H1 (cell line): Measurements from ENCODE around the gene NCAM1. TPM values are rescaled to one million over a fixed set of nuclear protein-coding genes. Genes with fewer than 3 reads are reported as not detected.

Experiments
- CTCF ChIA-PET: fragments of 300-600 bp; sonication (Branson Sonifier 250); formaldehyde crosslinking; loops from one replicate; lab custom pipeline; 2021; ENCODE audit not compliant: partially characterized antibody; lab: Charles Lee
- POLR2A ChIA-PET: fragments of 300-600 bp; sonication (Branson Sonifier 250); formaldehyde crosslinking; loops from one replicate; lab custom pipeline; 2021; ENCODE audit warnings: inconsistent platforms; ENCODE audit not compliant: partially characterized antibody; lab: Charles Lee
- DNase-seq, 2 experiments: peaks; one replicate each; pipeline versions ENCODE4 v3.0.0 to v3.0.0-alpha.2; 2010 to 2022; ENCODE audit warnings: low spot score in 2 of 2, low read depth in 1 of 2, mixed read lengths in 1 of 2
- FAIRE-seq: peaks from 2 replicates; lab custom pipeline; 2011; peaks lifted over from hg19 to GRCh38; lab: Jason Lieb, UNC
- H2AFZ ChIP-seq: 2 replicates; pipeline ENCODE4 v1.8.1; 2012; ENCODE audit warnings: low read length, inconsistent platforms
- H2AK5ac ChIP-seq: 2 replicates; pipeline ENCODE4 v1.6.1; 2013; ENCODE audit warnings: low read depth, low read length
- H2BK120ac ChIP-seq: replicated peaks from 2 replicates; pipeline ENCODE3; 2013; ENCODE audit warnings: low read depth, low read length, inconsistent platforms
- H2BK12ac ChIP-seq: 2 replicates; pipeline ENCODE4 v1.6.1; 2013; ENCODE audit warnings: low read depth, low read length
- H2BK15ac ChIP-seq: 2 replicates; pipeline ENCODE4 v1.6.1; 2013; ENCODE audit warnings: low read length
- H2BK20ac ChIP-seq: 2 replicates; pipeline ENCODE4 v1.6.1; 2013; ENCODE audit warnings: low read length
- H2BK5ac ChIP-seq: 2 replicates; pipeline ENCODE4 v1.6.1; 2013; ENCODE audit warnings: low read depth, low read length
- H3K14ac ChIP-seq: 2 replicates; pipeline ENCODE4 v1.6.1; 2013; ENCODE audit warnings: inconsistent platforms; ENCODE audit not compliant: insufficient read length
- H3K18ac ChIP-seq: 2 replicates; pipeline ENCODE4 v1.6.1; 2013; ENCODE audit warnings: low read length; ENCODE audit errors: extremely low read depth
- H3K23ac ChIP-seq: 2 replicates; pipeline ENCODE4 v1.6.1; 2013; ENCODE audit warnings: inconsistent platforms; ENCODE audit not compliant: insufficient read length
- H3K23me2 ChIP-seq: 2 replicates; pipeline ENCODE4 v1.6.1; 2013; ENCODE audit warnings: low read depth, low read length
- H3K27ac ChIP-seq: 2 replicates; pipeline ENCODE4 v1.6.1; 2011; ENCODE audit warnings: low read depth, low read length, inconsistent platforms
- H3K27me3 ChIP-seq, 4 experiments: replicated peaks in 1 of 4; 1 replicate in 1 of 4; 2 replicates in 3 of 4; pipeline versions ENCODE4 v1.6.1 to v1.8.1; 2011 to 2013; ENCODE audit warnings: low read length in 3 of 4, mild to moderate bottlenecking in 3 of 4, inconsistent platforms in 2 of 4, mixed read lengths in 2 of 4, moderate library complexity in 1 of 4; ENCODE audit not compliant: control insufficient read depth in 3 of 4, insufficient read depth in 3 of 4; ENCODE audit errors: extremely low read depth in 1 of 4
- H3K36me3 ChIP-seq, 4 experiments: 2 replicates each; pipeline versions ENCODE4 v1.6.1 to v1.8.1; 2011 to 2013; ENCODE audit warnings: mild to moderate bottlenecking in 4 of 4, low read length in 3 of 4, moderate library complexity in 2 of 4, control low read depth in 1 of 4, inconsistent platforms in 1 of 4; ENCODE audit not compliant: insufficient read depth in 4 of 4, control insufficient read depth in 2 of 4
- H3K4ac ChIP-seq: replicated peaks from 2 replicates; pipeline ENCODE3; 2013; ENCODE audit warnings: low read length, low read depth, mixed read lengths, inconsistent platforms; ENCODE audit not compliant: insufficient read length
- H3K4me1 ChIP-seq, 4 experiments: replicated peaks in 1 of 4; 1 replicate in 1 of 4; 2 replicates in 3 of 4; pipeline versions ENCODE4 v1.6.1 to v1.8.1; 2011 to 2013; ENCODE audit warnings: low read length in 3 of 4, inconsistent platforms in 2 of 4, mixed read lengths in 1 of 4; ENCODE audit not compliant: insufficient read depth in 4 of 4, control insufficient read depth in 3 of 4
- H3K4me2 ChIP-seq, 2 experiments: 2 replicates each; pipeline versions ENCODE4 v1.6.1 to v1.8.1; 2011 to 2013; ENCODE audit warnings: low read depth in 2 of 2, low read length in 2 of 2, control low read depth in 1 of 2, inconsistent platforms in 1 of 2, mild to moderate bottlenecking in 1 of 2; ENCODE audit not compliant: insufficient read depth in 1 of 2
- H3K4me3 ChIP-seq, 4 experiments: fragments of 200-600, 300-600 bp in 1 of 4; sonication (generic), shearing (Covaris generic), sonication (Bioruptor Twin) in 1 of 4; 2 replicates each; pipeline versions ENCODE4 v1.5.1 to v1.8.1; 2011 to 2016; ENCODE audit warnings: low read length in 4 of 4, low read depth in 3 of 4, control low read depth in 2 of 4, inconsistent platforms in 2 of 4, mild to moderate bottlenecking in 2 of 4, mixed read lengths in 1 of 4, moderate library complexity in 1 of 4; ENCODE audit not compliant: insufficient read depth in 2 of 4; ENCODE audit errors: extremely low read depth in 1 of 4
- H3K56ac ChIP-seq: replicated peaks from 2 replicates; pipeline ENCODE3; 2013; ENCODE audit warnings: low read depth, mild to moderate bottlenecking, mixed read lengths, low read length, inconsistent platforms; ENCODE audit not compliant: insufficient read length
- H3K79me1 ChIP-seq: 2 replicates; pipeline ENCODE4 v1.6.1; 2013; ENCODE audit warnings: low read depth, low read length, control low read depth
- H3K79me2 ChIP-seq, 2 experiments: 2 replicates each; pipeline versions ENCODE4 v1.6.1 to v1.8.1; 2012 to 2013; ENCODE audit warnings: low read length in 2 of 2, mild to moderate bottlenecking in 2 of 2, inconsistent platforms in 1 of 2; ENCODE audit not compliant: insufficient read depth in 2 of 2, control insufficient read depth in 1 of 2
- H3K9ac ChIP-seq, 4 experiments: replicated peaks in 1 of 4; 1 replicate in 1 of 4; 2 replicates in 3 of 4; pipeline versions ENCODE4 v1.6.1 to v1.8.1; 2011 to 2013; ENCODE audit warnings: low read depth in 3 of 4, low read length in 3 of 4, control low read depth in 2 of 4, mild to moderate bottlenecking in 2 of 4, moderate library complexity in 2 of 4, inconsistent platforms in 1 of 4; ENCODE audit errors: extremely low read depth in 1 of 4
- H3K9me3 ChIP-seq, 2 experiments: 2 replicates each; pipeline versions ENCODE4 v1.6.1 to v1.8.1; 2012 to 2013; ENCODE audit warnings: mild to moderate bottlenecking in 2 of 2, moderate library complexity in 2 of 2, control low read depth in 1 of 2, inconsistent platforms in 1 of 2, low read depth in 1 of 2, low read length in 1 of 2, mixed read lengths in 1 of 2; ENCODE audit not compliant: insufficient read depth in 2 of 2
- H4K20me1 ChIP-seq, 2 experiments: replicated peaks in 1 of 2; 2 replicates each; pipeline versions ENCODE3 to v1.8.1; 2011 to 2013; ENCODE audit warnings: inconsistent platforms in 2 of 2, low read length in 2 of 2, mild to moderate bottlenecking in 1 of 2; ENCODE audit not compliant: insufficient read depth in 2 of 2, control insufficient read depth in 1 of 2
- H4K5ac ChIP-seq: 2 replicates; pipeline ENCODE4 v1.6.1; 2013; ENCODE audit warnings: low read length, low read depth, mixed read lengths, inconsistent platforms; ENCODE audit not compliant: insufficient read length
- H4K8ac ChIP-seq: 2 replicates; pipeline ENCODE4 v1.8.0; 2013; ENCODE audit warnings: mild to moderate bottlenecking, moderate library complexity, low read length, inconsistent platforms; ENCODE audit not compliant: insufficient read depth; ENCODE audit errors: extremely low read depth
- H4K91ac ChIP-seq: replicated peaks from 2 replicates; pipeline ENCODE3; 2013; ENCODE audit warnings: low read length, mixed read lengths, inconsistent platforms; ENCODE audit not compliant: insufficient read length
- POU5F1 ChIP-seq: IDR thresholded peaks from 2 replicates; pipeline ENCODE4 v1.6.1; 2011; ENCODE audit warnings: low read depth, mild to moderate bottlenecking, low read length, moderate library complexity
- USF2 ChIP-seq: IDR thresholded peaks from 2 replicates; pipeline ENCODE4 v1.6.1; 2011; ENCODE audit warnings: low read length, improper control_type of control experiment
- WGBS, 2 experiments: shearing (Covaris generic) in 1 of 2; methylation state at CpG; one replicate each; pipeline versions ENCODE4 v1.1.6 to v1.1.7; 2013 to 2015; ENCODE audit warnings: low lambda C conversion rate in 2 of 2, mixed read lengths in 2 of 2, inconsistent platforms in 1 of 2, low coverage in 1 of 2, missing lambda C conversion rate in 1 of 2; ENCODE audit not compliant: insufficient replicate concordance in 2 of 2, insufficient coverage in 1 of 2, insufficient read length in 1 of 2; ENCODE audit errors: extremely low coverage in 1 of 2, missing lambda C conversion rate in 1 of 2; 5-methylcytosine and 5-hydroxymethylcytosine counted together
- polyA plus RNA-seq, 7 experiments: library from polyadenylated mRNA; depleted of rRNA in 3 of 7; stranded (reverse) in 5 of 7; unstranded in 2 of 7; fragments of >200 nt in 5 of 7; fragments of 200-250 nt in 2 of 7; gene quantifications; 1 replicate in 5 of 7; 2 replicates in 1 of 7; 4 replicates in 1 of 7; pipeline versions ENCODE4 v1.2.1 to v1.2.3, GENCODE V29; 2011 to 2013; ENCODE audit warnings: missing spikeins in 2 of 7, mixed read lengths in 2 of 7
- total RNA-seq: library from RNA; stranded (reverse); fragmentation: NEBNext Ultra II Directional; extraction: Animal tissue kit (Norgen Biotek cat#: 25700); gene quantifications from 2 replicates; pipeline ENCODE4 v1.2.1, GENCODE V29; 2021

The NCAM1 gene
- total and polyA plus RNA-seq, 2 of the 8 experiments (the other 6 are each of a cell fraction or from before 2014, with no cell fraction given): 3.1 to 4.3 TPM

- TF ChIP-seq POU5F1 (no peak), USF2 (no peak)
- TF ChIP-seq, all 59 proteins: peak for 0
- Histone ChIP-seq H3K9ac (no peak overlapping the region), H3K18ac (no peak overlapping the region), H2BK5ac (no peak overlapping the region), H3K79me1 (no peaks in the 10 kb centered on the region), H3K14ac (no peak overlapping the region), H3K4me3 (no peak overlapping the region), H4K8ac (no peak overlapping the region), H2AFZ (no peak overlapping the region), H3K79me2 (no peaks in the 10 kb centered on the region), H2AK5ac (no peak overlapping the region), H2BK120ac (no peak overlapping the region), H2BK12ac (no peak overlapping the region), H3K27me3 (no peaks in the 10 kb centered on the region), H4K91ac (no peak overlapping the region), H2BK15ac (no peak overlapping the region), H4K5ac (no peak overlapping the region), H3K4ac (no peak overlapping the region), H3K23ac (no peak overlapping the region), H3K27ac (no peak overlapping the region), H3K9me3 (no peaks in the 10 kb centered on the region; a peak in 1 of 4 replicates), H3K23me2 (peaks cover 6% of the 10 kb centered on the region), H3K56ac (no peak overlapping the region), H4K20me1 (no peaks in the 10 kb centered on the region), H3K4me1 (peaks cover 0 to 7% (median 4%) of the 10 kb centered on the region in 4 experiments; a peak in 6 of 7 replicates), H3K4me2 (no peak overlapping the region), H2BK20ac (no peak overlapping the region), H3K36me3 (no peaks in the 10 kb centered on the region)
- FAIRE-seq (no peak), DNase-seq (no peak)
- 87% methylated on average over 4 of the region's 4 CpGs; no CpG with 5 or more reads in 1 of the 2 experiments for WGBS, 2 experiments
- CTCF ChIA-PET: no interaction called here
- POLR2A ChIA-PET: no interaction called here
Observed at GRCh38 chr11:113319085-113319484, 357.9 kb downstream of the NCAM1 start.
